Subcutaneous abdominal adipose tissue (tissue), 5 donors: ENCODE data around the gene KIF9.
"Not testable (repeated sequence)": the region's sequence is repeated elsewhere in the genome, so short reads cannot be mapped to it uniquely, and the experiment has no call there.

Experiments used
- H3K27ac ChIP-seq: one replicate; pipeline ENCODE4 v1.7.0; 2013; ENCODE audit warnings: low read depth, mild to moderate bottlenecking, inconsistent platforms, low read length, moderate library complexity
- H3K27me3 ChIP-seq, 5 donors: one replicate each; pipeline ENCODE4 v1.7.0; 2013; ENCODE audit warnings: low read length in 5 of 5, inconsistent platforms in 1 of 5; ENCODE audit not compliant: control insufficient read depth in 5 of 5, insufficient read depth in 4 of 5
- H3K36me3 ChIP-seq, 5 donors: one replicate each; pipeline ENCODE4 v1.7.0; 2013; ENCODE audit warnings: low read length in 5 of 5; ENCODE audit not compliant: control insufficient read depth in 5 of 5, insufficient read depth in 5 of 5
- H3K4me1 ChIP-seq, 5 donors: one replicate each; pipeline ENCODE4 v1.7.0; 2013; ENCODE audit warnings: low read length in 5 of 5, mild to moderate bottlenecking in 3 of 5, moderate library complexity in 1 of 5; ENCODE audit not compliant: control insufficient read depth in 5 of 5, insufficient read depth in 5 of 5
- H3K4me3 ChIP-seq, 5 donors: one replicate each; pipeline ENCODE4 v1.7.0; 2013; ENCODE audit warnings: low read length in 5 of 5, low read depth in 1 of 5
- H3K9ac ChIP-seq, 5 donors: one replicate each; pipeline ENCODE4 v1.7.0; 2013; ENCODE audit warnings: low read length in 5 of 5, mild to moderate bottlenecking in 4 of 5, moderate library complexity in 3 of 5
- H3K9me3 ChIP-seq, 5 donors: one replicate each; pipeline ENCODE4 v1.7.0; 2013; ENCODE audit warnings: low read length in 5 of 5; ENCODE audit not compliant: control insufficient read depth in 5 of 5
- donor health status: healthy.
- donor health status: healthy.
- donor health status: healthy.
- donor health status: healthy.
- donor health status: healthy.

The KIF9 gene

GRCh38 chr3:47259114-47259513 is 23.5 kb downstream of the KIF9 start:
- no peaks in the 10 kb centered on the region for H3K27me3 ChIP-seq
- H3K36me3 ChIP-seq = no peaks in the 10 kb centered on the region
- H3K4me3 ChIP-seq = no peak overlapping the region
- no peaks in the 10 kb centered on the region for H3K4me1 ChIP-seq
- no peak overlapping the region for H3K9ac ChIP-seq
- H3K9me3 ChIP-seq = no peaks in the 10 kb centered on the region
- H3K27ac ChIP-seq = no peak overlapping the region

- H3K9ac ChIP-seq, H3K4me1 ChIP-seq, H3K36me3 ChIP-seq, H3K4me3 ChIP-seq, H3K27ac ChIP-seq, H3K27me3 ChIP-seq, H3K9me3 ChIP-seq: not testable (repeated sequence)
These were observed 26.3 kb downstream of the KIF9 start for GRCh38 chr3:47256331-47256730.

GRCh38 chr3:47251689-47252088 is 30.9 kb downstream of the KIF9 start:
- Histone ChIP-seq H3K4me1 (no peaks in the 10 kb centered on the region), H3K27ac (no peak overlapping the region), H3K36me3 (no peaks in the 10 kb centered on the region), H3K4me3 (no peak overlapping the region), H3K9me3 (no peaks in the 10 kb centered on the region), H3K9ac (no peak overlapping the region), H3K27me3 (no peaks in the 10 kb centered on the region)

GRCh38 chr3:47251085-47251484 is 31.5 kb downstream of the KIF9 start:
- not testable (repeated sequence) for H3K36me3 ChIP-seq, H3K9ac ChIP-seq, H3K4me1 ChIP-seq, H3K9me3 ChIP-seq, H3K4me3 ChIP-seq, H3K27me3 ChIP-seq, H3K27ac ChIP-seq

- H3K9me3 ChIP-seq = no peaks in the 10 kb centered on the region
- no peaks in the 10 kb centered on the region for H3K4me1 ChIP-seq
- H3K36me3 ChIP-seq = no peaks in the 10 kb centered on the region
- H3K4me3 ChIP-seq = no peak overlapping the region
- H3K9ac ChIP-seq = no peak overlapping the region
- no peak overlapping the region for H3K27ac ChIP-seq
- H3K27me3 ChIP-seq = no peaks in the 10 kb centered on the region
These were observed 32.1 kb downstream of the KIF9 start for GRCh38 chr3:47250309-47251060.

GRCh38 chr3:47247131-47248064 is 35.2 kb downstream of the KIF9 start:
- Histone ChIP-seq H3K27ac (no peak overlapping the region), H3K4me1 (no peaks in the 10 kb centered on the region), H3K4me3 (no peak overlapping the region), H3K27me3 (no peaks in the 10 kb centered on the region), H3K9ac (no peak overlapping the region), H3K9me3 (no peaks in the 10 kb centered on the region), H3K36me3 (no peaks in the 10 kb centered on the region)

- Histone ChIP-seq H3K36me3 (no peaks in the 10 kb centered on the region), H3K27me3 (no peaks in the 10 kb centered on the region), H3K9me3 (no peaks in the 10 kb centered on the region), H3K27ac (no peak overlapping the region), H3K4me3 (no peak overlapping the region), H3K4me1 (no peaks in the 10 kb centered on the region), H3K9ac (no peak overlapping the region)
These were observed 37.3 kb downstream of the KIF9 start for GRCh38 chr3:47245271-47245670.

- H3K9me3 ChIP-seq = no peaks in the 10 kb centered on the region
- no peak overlapping the region for H3K4me3 ChIP-seq
- no peaks in the 10 kb centered on the region for H3K27me3 ChIP-seq
- no peak overlapping the region for H3K27ac ChIP-seq
- H3K36me3 ChIP-seq = no peaks in the 10 kb centered on the region
- H3K9ac ChIP-seq = no peak overlapping the region
- no peaks in the 10 kb centered on the region for H3K4me1 ChIP-seq
These were observed 38.0 kb downstream of the KIF9 start for GRCh38 chr3:47244531-47245100.

GRCh38 chr3:47243419-47244147 is 39.0 kb downstream of the KIF9 start:
- Histone ChIP-seq H3K9me3 (no peaks in the 10 kb centered on the region), H3K4me3 (no peak overlapping the region), H3K4me1 (no peaks in the 10 kb centered on the region), H3K27me3 (no peaks in the 10 kb centered on the region), H3K27ac (no peak overlapping the region), H3K36me3 (no peaks in the 10 kb centered on the region), H3K9ac (no peak overlapping the region)
